ENCODE measurements around the gene XPO1. TPM values are rescaled to one million over a fixed set of nuclear protein-coding genes. Genes with fewer than 3 reads are reported as not detected.

XPO1 gene
- total and polyA plus RNA-seq, 2 of the 4 experiments (the other 2 are of a cell fraction): 78.5 to 104 TPM

- ATAC-seq (ENCODE audit: low read depth) (no peak), DNase-seq (no peak)
- 100% methylated on average over 1 of the region's 8 CpGs; no CpG with 5 or more reads in 1 of the 2 experiments for WGBS, 2 experiments (ENCODE audit: extremely low coverage in 2 of 2, insufficient read length in 1 of 2)
- no peaks in the 10 kb centered on the region for H3K9me1 ChIP-seq (ENCODE audit: insufficient read depth, low read length)
- intact Hi-C loops (cut with micrococcal nuclease) (no loop called here), in situ Hi-C loops (cut with MboI; ENCODE audit: low sequenced_read_pairs) (no loop called here), dilution Hi-C loops (cut with HindIII; ENCODE audit: low sequenced_read_pairs, unreplicated experiment) (no loop called here)
- no peak overlapping the region for H4K8ac ChIP-seq (ENCODE audit: low read depth in 2 of 2, low read length in 2 of 2)
- no peak overlapping the region for H3K4ac ChIP-seq (ENCODE audit: low read depth, low read length)
- peaks cover 9 to 66% of the 10 kb centered on the region in 2 experiments; a peak in 3 of 4 replicates for H3K79me1 ChIP-seq (ENCODE audit: low read depth in 1 of 2, low read length in 2 of 2)
- peaks cover 74% of the 10 kb centered on the region for H4K20me1 ChIP-seq (ENCODE audit: insufficient read depth, low read length)
- no peak for TF ChIP-seq BHLHE40 (IDR thresholded peaks at IDR 0.05; ENCODE audit: low read depth, low read length)
- no peak for TF ChIP-seq NFE2L2 (IDR thresholded peaks at IDR 0.05; ENCODE audit: low read depth, low read length)
- TF ChIP-seq RAD21 (IDR thresholded peaks at IDR 0.05; ENCODE audit: low read length): no peak
- TF ChIP-seq POLR2A (IDR thresholded peaks at IDR 0.05; ENCODE audit: low read depth, low read length): no peak
- TF ChIP-seq SMC3 (IDR thresholded peaks at IDR 0.05; ENCODE audit: low read depth, low read length): no peak
- no peak for TF ChIP-seq FOS (IDR thresholded peaks at IDR 0.05; ENCODE audit: low read depth, low read length)
- no peak for TF ChIP-seq MAZ (IDR thresholded peaks at IDR 0.05; ENCODE audit: borderline replicate concordance, low read depth, low read length)
- TF ChIP-seq CHD1 (IDR thresholded peaks at IDR 0.05; ENCODE audit: low read depth, low read length): no peak
- TF ChIP-seq RFX5 (IDR thresholded peaks at IDR 0.05; ENCODE audit: low read depth, low read length): no peak
- H2BK5ac ChIP-seq (ENCODE audit: low read depth, low read length, poor library complexity, severe bottlenecking): no peak overlapping the region
- H4K91ac ChIP-seq (ENCODE audit: insufficient read depth, low read depth, low read length): no peak overlapping the region
- CTCF ChIA-PET: no interaction called here
- H2AFZ ChIP-seq (replicated peaks; ENCODE audit: low read length, poor library complexity): no peak overlapping the region
- H3K27me3 ChIP-seq (ENCODE audit: control insufficient read depth, insufficient read depth, low read length): no peaks in the 10 kb centered on the region
- H3K4me2 ChIP-seq (ENCODE audit: low read depth, low read length): no peak overlapping the region
- H4K5ac ChIP-seq (ENCODE audit: low read depth, low read length): no peak overlapping the region
- no peaks in the 10 kb centered on the region; the same call in 1 of the 2 replicates for H3K9me3 ChIP-seq (ENCODE audit: control insufficient read depth, insufficient read depth, low read length)
- H2AK5ac ChIP-seq (ENCODE audit: low read depth, low read length): no peak overlapping the region
- no peak overlapping the region for H3K23ac ChIP-seq (ENCODE audit: low read depth, low read length)
- POLR2A ChIA-PET (ENCODE audit: unreplicated experiment): no interaction called here
- no peak overlapping the region for H3K18ac ChIP-seq (ENCODE audit: low read depth, low read length)
- no peak overlapping the region for H2BK120ac ChIP-seq (ENCODE audit: low read depth, low read length)
- BruUV-seq (replicated peaks): no TSS peak
- no peak overlapping the region for H3K27ac ChIP-seq (ENCODE audit: insufficient read depth, low read length)
- no peak overlapping the region for H3K9ac ChIP-seq (ENCODE audit: low read depth, low read length)
- H2BK20ac ChIP-seq (ENCODE audit: low read depth, low read length): no peak overlapping the region
- H2BK15ac ChIP-seq (ENCODE audit: low read depth, low read length): no peak overlapping the region
- no peak overlapping the region for H3K14ac ChIP-seq (replicated peaks; ENCODE audit: low read depth, low read length)
- H3K4me3 ChIP-seq (ENCODE audit: insufficient read depth, low read depth, low read length): no peak overlapping the region
- no peaks in the 10 kb centered on the region; the same call in 1 of the 2 replicates for H3K4me1 ChIP-seq (ENCODE audit: control insufficient read depth, insufficient read depth, low read length)
- peaks cover 6% of the 10 kb centered on the region; the same call in 1 of the 2 replicates for H3K36me3 ChIP-seq (ENCODE audit: control insufficient read depth, insufficient read depth, low read length)
- no peak overlapping the region for H3K56ac ChIP-seq (ENCODE audit: extremely low read depth, insufficient read depth, low read length)
- no peak overlapping the region for H2AK9ac ChIP-seq (replicated peaks; ENCODE audit: low read depth, low read length, poor library complexity)
Observed at GRCh38 chr2:61452392-61452791, 85.8 kb downstream of the XPO1 start.
